ENCODE measurements around the gene HOXD3. TPM values are rescaled to one million over a fixed set of nuclear protein-coding genes. Genes with fewer than 3 reads are reported as not detected.

HOXD3 gene
- total RNA-seq, 2 experiments from 2014 or later: not detected

DNA sequence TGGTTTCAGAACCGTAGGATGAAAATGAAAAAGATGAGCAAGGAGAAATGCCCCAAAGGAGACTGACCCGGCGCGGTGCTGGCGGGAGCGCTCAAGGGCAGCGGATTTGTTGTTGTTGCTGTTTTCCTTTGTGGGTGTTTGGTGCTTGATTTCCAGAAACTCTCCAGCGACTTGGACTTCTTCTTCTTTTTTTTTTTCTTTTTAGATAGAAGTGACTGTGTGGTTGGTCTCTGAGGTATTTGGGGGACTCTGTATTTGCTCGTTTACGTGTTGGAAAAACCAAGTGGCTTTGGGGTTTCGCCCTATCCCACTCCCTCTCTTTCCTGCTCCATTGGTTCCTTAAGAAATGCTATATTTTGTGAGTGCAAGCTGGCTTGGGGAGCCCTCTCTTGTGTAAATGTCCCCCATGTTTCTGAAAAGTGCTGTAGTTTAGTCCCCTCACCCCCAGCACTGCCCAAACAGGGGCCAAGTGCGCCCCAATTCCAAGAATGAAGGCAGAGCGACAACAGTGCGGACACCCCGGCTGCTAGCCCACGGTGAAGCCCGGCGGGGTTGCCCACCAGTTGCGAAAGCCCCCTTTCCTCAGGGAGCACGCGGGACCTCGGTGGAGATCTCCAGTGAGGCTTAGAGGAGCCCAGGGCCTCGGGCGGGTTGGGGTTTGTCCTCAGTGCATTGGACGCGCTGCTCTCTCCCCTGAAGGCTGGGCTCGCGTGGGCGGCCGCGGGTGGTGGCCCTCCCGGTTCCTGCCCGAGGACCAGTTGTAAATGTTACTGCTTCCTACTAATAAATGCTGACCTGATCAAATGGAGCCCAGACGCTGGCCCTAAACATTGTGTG lies 32.8 kb upstream of the HOXD3 start:
- peak overlapping the region; percentile 76 for H3K27ac Mint-ChIP-seq
- ChIA-PET CTCF (no interaction called here), POLR2A (no interaction called here)
- H3K36me3 Mint-ChIP-seq (ENCODE audit: low read depth): no peaks in the 10 kb centered on the region
- DNase-seq: no peak
- peak overlapping the region; percentile 22 for H3K4me3 Mint-ChIP-seq
- no peaks in the 10 kb centered on the region for H3K9me3 Mint-ChIP-seq
- peaks cover 82% of the 10 kb centered on the region for H3K27me3 Mint-ChIP-seq
- H3K4me1 Mint-ChIP-seq: peaks cover 8% of the 10 kb centered on the region

DNA sequence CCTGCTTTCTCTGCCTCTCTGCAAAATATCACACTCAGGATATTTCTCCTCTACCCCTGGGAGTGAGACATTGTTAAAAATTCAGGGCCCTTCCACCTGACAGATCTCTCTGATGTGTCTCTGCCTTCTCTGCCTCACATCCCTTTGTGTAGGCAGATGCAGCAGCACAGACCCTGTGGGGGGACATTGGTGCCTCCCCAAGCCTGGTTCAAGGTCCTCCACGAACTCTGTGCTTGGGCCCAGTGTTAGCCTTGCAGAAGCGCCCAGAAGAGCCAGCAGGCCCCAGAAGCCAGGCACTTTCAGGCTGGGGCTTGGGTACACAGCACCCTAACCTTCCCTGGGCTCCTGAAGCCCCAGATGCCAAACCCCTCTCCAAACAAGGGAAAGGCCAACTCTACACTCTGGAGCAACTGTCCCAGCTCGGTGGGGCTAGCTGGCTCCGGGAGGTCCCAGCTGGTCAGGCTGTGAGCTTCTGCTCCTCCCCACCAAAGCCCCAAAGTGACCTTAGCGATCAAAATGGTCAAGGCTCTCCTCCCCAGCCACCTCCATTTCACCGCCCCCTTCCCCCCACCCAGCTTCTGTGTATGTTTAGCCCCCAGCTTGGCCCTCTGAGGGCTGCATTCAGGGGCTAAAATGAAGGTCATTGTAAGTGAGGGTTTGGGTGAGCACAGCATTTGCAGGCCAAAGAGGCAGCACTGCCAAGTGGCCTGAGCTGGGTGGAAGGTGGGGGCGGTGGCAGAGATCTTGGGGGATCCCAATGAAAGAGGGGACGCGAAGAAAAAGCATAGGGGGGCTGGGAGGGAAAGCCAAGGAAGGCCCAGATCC lies 31.9 kb upstream of the HOXD3 start:
- Mint-ChIP-seq H3K27ac (no peak overlapping the region), H3K36me3 (ENCODE audit: low read depth) (no peaks in the 10 kb centered on the region), H3K4me3 (no peak overlapping the region), H3K9me3 (no peaks in the 10 kb centered on the region), H3K27me3 (peaks cover 74% of the 10 kb centered on the region), H3K4me1 (peaks cover 8% of the 10 kb centered on the region)
- ChIA-PET POLR2A (no interaction called here), CTCF (interaction anchor here (0.6 kb wide), 1 partner anchor 1337 kb away, joined by 3 read pairs; no protein-coding TSS in a partner anchor)
- no peak for DNase-seq

DNA sequence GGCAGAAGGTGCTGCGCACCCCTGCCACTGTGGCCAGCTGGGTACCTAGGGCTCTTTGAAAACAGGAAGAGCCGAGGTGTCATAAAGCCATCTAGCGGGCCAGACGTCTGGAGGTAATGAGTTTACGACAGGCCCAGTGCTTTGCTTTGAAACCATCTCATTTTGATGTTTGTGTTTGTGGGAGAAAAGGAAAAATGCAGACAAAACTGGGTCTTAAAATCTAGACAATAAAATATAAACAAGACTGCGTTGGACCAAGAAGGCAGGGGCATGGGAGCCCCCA lies 31.4 kb upstream of the HOXD3 start:
- H3K9me3 Mint-ChIP-seq: no peaks in the 10 kb centered on the region
- no peak overlapping the region for H3K27ac Mint-ChIP-seq
- ChIA-PET POLR2A (no interaction called here), CTCF (interaction anchor here (0.6 kb wide), 1 partner anchor 1337 kb away, joined by 3 read pairs; no protein-coding TSS in a partner anchor)
- no peak for DNase-seq
- no peaks in the 10 kb centered on the region for H3K36me3 Mint-ChIP-seq (ENCODE audit: low read depth)
- H3K4me3 Mint-ChIP-seq: no peak overlapping the region
- H3K4me1 Mint-ChIP-seq: peaks cover 10% of the 10 kb centered on the region
- H3K27me3 Mint-ChIP-seq: peaks cover 70% of the 10 kb centered on the region

DNA sequence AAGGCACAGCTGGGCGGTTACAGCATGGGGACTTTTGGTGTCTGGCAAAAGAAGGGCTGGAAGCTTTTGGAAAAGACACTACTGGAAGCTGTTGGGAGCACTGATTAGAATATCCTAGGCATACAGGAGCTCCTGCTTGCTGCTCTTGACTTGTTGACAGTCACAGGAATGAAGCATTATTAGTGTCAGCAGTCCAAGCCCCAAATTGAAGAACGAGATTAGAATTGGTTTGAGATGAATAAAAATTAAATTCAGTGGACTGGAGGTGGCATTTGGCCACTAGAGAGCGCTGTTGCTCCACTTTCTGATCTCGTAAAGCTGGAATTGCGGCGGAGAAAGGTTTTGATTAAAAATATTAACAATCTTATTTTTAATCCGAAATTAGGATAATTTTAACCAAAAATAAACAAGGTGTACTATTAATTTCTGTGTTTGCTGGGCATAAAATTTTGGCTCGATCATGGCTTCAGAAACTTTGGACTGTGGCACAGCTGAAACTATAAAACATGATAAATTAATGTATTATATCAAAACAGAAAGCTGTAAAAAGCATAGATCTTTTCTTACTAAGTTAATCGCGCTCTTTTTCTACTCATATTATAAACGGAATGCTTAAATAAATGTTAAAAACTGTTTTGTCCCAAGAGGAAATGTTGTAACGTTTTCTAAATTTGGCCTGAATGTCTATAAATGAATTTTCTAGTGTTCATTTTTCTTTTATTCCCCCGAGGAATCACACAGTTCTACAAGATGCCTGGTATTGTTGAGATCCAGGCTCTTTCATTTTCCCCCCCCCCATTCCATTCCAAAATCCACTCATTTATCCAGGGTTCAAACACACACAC lies 30.0 kb upstream of the HOXD3 start:
- DNase-seq: peak; percentile 70
- Mint-ChIP-seq H3K9me3 (no peaks in the 10 kb centered on the region), H3K27me3 (peaks cover 74% of the 10 kb centered on the region), H3K27ac (no peak overlapping the region), H3K36me3 (ENCODE audit: low read depth) (no peaks in the 10 kb centered on the region), H3K4me3 (no peak overlapping the region), H3K4me1 (peaks cover 19% of the 10 kb centered on the region)
- POLR2A ChIA-PET: no interaction called here
- CTCF ChIA-PET: interaction anchor here (0.7 to 2.3 kb wide), 21 partner anchors 14 to 1790 kb away, joined by 3 to 8 read pairs (median 4); partner anchors contain the start of gene HOXD11

DNA sequence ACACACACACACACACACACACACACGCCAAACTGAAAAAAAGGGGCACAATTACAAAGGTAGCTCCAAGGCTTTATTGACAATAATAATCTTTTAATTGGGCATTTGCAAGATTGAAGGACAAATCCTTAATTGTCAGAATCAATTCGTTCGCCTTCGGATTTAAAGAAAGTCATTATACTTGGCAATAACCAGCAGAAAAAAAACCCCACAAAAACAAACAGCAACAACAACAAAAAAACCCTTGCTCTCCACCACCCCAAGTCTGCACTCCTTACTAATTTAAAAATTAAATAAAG lies 29.4 kb upstream of the HOXD3 start:
- no peak overlapping the region for H3K27ac Mint-ChIP-seq
- ChIA-PET POLR2A (no interaction called here), CTCF (interaction anchor here (0.5 to 2.3 kb wide), 10 partner anchors 23 to 973 kb away, joined by 3 to 8 read pairs (median 4); no protein-coding TSS in a partner anchor)
- no peak for DNase-seq
- peaks cover 76% of the 10 kb centered on the region for H3K27me3 Mint-ChIP-seq
- H3K9me3 Mint-ChIP-seq: no peaks in the 10 kb centered on the region
- no peaks in the 10 kb centered on the region for H3K36me3 Mint-ChIP-seq (ENCODE audit: low read depth)
- peaks cover 23% of the 10 kb centered on the region for H3K4me1 Mint-ChIP-seq
- peak overlapping the region; percentile 19 for H3K4me3 Mint-ChIP-seq

DNA sequence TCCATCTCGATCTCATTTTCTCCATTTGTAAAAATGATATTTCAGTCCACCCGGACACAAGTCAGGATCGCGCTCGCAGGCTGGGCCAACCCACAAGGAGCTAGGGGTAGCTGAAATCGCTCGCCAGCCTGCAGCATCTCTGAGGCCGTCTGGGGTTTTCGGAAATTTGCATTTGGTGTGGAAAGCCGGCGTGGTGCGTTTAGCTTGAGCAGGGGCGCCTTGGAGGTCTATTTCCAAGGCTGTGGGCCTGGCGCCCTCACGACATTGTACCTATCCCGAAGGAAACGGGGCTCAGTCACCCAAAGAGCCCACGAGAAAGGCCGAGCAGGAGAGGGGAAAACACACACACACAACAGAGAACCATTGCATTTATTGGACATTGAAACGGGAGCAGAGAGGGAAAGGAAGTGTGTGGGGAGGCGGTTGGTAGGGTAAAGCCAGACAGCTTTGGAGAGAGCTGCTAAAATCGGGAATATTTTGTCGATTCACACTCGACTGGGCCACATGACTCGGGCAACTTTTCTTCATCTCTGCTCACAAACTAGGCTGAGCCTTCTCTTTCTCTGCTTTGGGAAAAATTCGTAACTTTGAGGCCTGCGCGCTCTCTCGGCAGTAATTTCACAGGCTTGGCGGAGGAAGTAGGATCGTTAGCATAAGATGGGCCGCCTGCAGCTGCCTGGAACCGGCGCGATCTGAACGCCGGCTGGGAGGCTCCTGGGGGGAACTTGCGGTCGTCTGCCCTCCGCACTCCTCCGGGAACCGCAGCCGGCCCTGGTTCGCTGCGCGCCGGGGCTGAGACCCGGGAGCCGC lies 28.7 kb upstream of the HOXD3 start:
- no peak for DNase-seq
- H3K27ac Mint-ChIP-seq: peak overlapping the region; percentile 50
- no peaks in the 10 kb centered on the region for H3K36me3 Mint-ChIP-seq (ENCODE audit: low read depth)
- H3K9me3 Mint-ChIP-seq: no peaks in the 10 kb centered on the region
- peaks cover 83% of the 10 kb centered on the region for H3K27me3 Mint-ChIP-seq
- ChIA-PET POLR2A (no interaction called here), CTCF (interaction anchor here (0.5 to 2.3 kb wide), 7 partner anchors 12 to 972 kb away, joined by 3 to 8 read pairs (median 3); no protein-coding TSS in a partner anchor)
- H3K4me3 Mint-ChIP-seq: peak overlapping the region; percentile 19
- peaks cover 23% of the 10 kb centered on the region for H3K4me1 Mint-ChIP-seq

DNA sequence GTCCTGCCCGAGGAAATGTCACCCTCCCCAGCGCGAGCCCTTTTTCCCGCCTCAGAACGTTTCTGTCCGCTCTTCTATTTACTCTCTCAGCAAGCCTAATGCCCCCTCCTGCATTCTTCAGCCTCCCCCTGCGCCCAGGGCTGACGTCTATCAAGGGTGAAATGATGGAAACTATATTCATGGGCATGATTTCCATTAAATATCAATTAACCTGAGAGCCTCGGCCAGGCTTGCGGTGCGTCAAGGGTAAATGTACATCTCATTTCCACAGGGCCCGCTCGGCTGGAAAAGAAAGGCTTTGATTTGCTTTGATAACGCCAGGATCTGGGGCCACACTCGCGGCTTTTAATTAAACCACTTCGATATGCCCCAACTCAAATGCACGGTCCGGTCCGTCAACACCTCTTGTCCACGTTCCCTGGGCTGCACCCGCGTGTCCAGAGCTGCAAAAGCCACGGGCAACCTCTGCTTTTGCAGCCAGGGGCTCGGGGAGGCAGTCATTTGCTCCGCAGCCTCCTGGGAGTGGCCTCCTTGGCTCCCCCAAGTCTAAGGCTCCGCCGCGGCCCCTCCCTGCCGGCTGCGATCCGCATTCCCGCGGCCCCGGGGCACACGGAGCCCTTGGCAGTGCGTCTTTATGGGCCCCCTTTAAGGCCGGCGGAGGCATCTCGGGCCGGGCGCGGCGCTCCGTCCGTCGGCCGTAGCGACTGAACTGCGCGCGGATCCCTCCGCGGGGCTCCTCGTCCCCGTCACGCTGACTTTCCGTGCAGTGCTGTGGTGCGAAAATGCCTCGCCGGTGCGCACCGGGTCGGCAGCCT lies 27.9 kb upstream of the HOXD3 start, which contains the start of gene HOXD8:
Gene HOXD8, plus strand, starts transcription at position 724 of the 815 bp plus-strand sequence. CDS start 662 bp downstream, outside the sequence.
- CTCF ChIA-PET: interaction anchor here (0.9 kb wide), 1 partner anchor 11 kb away, joined by 3 read pairs; no protein-coding TSS in a partner anchor
- peak within 1 kb of the TSS; percentile 19 for H3K4me3 Mint-ChIP-seq
- POLR2A ChIA-PET: no interaction called here

DNA sequence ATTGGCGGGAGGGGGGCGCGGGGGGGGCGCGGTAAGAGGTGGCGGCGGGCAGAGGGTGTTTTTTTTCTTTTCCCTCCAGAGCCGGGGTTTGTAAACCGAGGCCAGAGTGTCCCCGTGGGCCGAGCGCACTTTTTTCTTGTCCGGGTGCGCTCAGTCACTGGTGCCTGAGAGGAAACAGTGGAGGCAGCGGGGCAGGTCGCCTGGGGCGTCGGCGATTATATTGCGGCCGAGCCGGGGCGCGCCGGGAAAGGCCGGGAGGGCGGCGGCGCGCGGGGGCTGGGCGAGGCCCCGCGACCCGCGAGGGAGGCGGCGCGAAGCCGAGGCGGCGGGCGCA lies 27.3 kb upstream of the HOXD3 start:
- CTCF ChIA-PET: no interaction called here
- Mint-ChIP-seq H3K27ac (no peak overlapping the region), H3K9me3 (no peaks in the 10 kb centered on the region), H3K4me3 (no peak overlapping the region), H3K4me1 (peaks cover 20% of the 10 kb centered on the region), H3K27me3 (peaks cover 83% of the 10 kb centered on the region), H3K36me3 (ENCODE audit: low read depth) (no peaks in the 10 kb centered on the region)
- no peak for DNase-seq
- POLR2A ChIA-PET: no interaction called here

More for the DNA sequence above, 27.9 kb upstream of the HOXD3 start, which contains the start of gene HOXD8:
- no peak for DNase-seq
- H3K36me3 Mint-ChIP-seq (ENCODE audit: low read depth): no peaks in the 10 kb centered on the region
- H3K27ac Mint-ChIP-seq: peak within 1 kb of the TSS; percentile 31
- peaks cover 83% of the 10 kb centered on the region for H3K27me3 Mint-ChIP-seq
- peaks cover 20% of the 10 kb centered on the region for H3K4me1 Mint-ChIP-seq
- H3K9me3 Mint-ChIP-seq: no peaks in the 10 kb centered on the region

DNA sequence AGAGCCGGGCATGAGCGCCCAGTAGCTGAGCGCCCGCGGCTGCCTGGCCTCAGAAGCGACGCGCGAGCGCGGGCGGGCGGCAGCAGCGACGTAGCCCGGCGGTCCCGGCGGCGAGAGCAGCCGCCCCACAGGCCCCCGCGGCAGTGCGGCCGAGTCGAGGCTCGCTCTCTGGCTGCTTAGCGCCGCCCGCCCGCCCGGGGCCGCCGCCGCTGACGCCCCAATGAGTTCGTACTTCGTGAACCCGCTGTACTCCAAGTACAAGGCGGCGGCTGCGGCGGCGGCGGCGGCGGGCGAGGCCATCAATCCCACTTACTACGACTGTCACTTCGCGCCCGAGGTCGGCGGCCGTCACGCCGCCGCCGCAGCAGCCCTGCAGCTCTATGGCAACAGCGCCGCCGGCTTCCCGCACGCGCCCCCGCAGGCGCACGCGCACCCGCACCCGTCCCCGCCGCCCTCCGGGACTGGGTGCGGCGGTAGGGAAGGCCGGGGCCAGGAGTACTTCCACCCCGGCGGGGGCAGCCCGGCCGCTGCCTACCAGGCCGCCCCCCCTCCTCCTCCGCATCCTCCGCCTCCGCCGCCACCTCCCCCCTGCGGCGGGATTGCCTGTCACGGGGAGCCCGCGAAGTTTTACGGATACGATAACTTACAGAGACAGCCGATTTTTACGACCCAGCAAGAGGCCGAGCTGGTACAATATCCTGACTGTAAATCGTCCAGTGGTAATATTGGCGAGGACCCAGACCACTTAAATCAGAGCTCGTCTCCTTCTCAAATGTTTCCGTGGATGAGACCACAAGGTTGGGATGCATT lies 26.8 kb upstream of the HOXD3 start:
- POLR2A ChIA-PET: no interaction called here
- CTCF ChIA-PET: interaction anchor here (1.1 to 2.4 kb wide), 4 partner anchors 11 to 60 kb away, joined by 3 to 7 read pairs (median 6); no protein-coding TSS in a partner anchor
- Mint-ChIP-seq H3K4me1 (peaks cover 20% of the 10 kb centered on the region), H3K9me3 (no peaks in the 10 kb centered on the region), H3K27ac (no peak overlapping the region), H3K36me3 (ENCODE audit: low read depth) (no peaks in the 10 kb centered on the region), H3K27me3 (peaks cover 83% of the 10 kb centered on the region), H3K4me3 (no peak overlapping the region)
- DNase-seq: no peak

DNA sequence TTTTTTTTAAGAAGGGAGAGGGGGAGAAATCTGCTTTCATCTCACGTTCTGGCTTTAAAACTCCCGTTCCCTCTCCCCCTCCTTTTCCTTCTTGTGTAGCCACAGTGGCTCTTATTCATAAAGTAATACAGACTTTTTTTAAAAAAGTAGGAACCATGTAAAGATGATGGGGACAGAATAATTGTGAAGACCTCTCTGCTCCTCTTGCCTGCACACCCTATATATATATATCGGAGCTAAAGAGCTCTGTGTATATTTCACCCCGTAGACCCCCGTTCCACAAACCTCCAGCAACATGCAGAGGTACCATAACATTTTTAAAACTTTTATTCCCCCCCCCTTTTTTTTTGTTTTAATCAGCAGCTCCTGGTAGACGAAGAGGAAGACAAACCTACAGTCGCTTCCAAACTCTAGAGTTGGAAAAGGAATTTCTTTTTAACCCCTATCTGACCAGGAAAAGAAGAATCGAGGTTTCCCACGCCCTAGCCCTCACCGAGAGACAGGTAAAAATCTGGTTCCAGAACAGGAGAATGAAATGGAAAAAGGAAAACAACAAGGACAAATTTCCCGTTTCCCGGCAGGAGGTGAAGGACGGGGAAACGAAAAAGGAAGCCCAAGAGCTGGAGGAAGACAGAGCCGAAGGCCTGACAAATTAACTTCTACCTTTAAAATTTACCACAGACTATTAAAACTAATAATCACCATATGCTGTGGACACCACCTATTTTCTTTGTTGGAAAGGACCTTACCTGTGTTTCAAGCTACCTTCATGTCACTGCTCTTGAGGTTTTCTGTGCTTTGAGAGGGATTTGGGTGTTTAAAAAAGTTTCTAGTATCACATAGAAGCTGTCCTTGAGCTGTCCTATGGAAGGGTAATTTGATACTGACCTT lies 25.9 kb upstream of the HOXD3 start:
- H3K4me3 Mint-ChIP-seq: peak overlapping the region; percentile 43
- DNase-seq: no peak
- peak overlapping the region; percentile 76 for H3K27ac Mint-ChIP-seq
- ChIA-PET CTCF (interaction anchor here (0.5 to 2.4 kb wide), 10 partner anchors 10 to 507 kb away, joined by 3 to 7 read pairs (median 4); no protein-coding TSS in a partner anchor), POLR2A (no interaction called here)
- peaks cover 83% of the 10 kb centered on the region for H3K27me3 Mint-ChIP-seq
- H3K9me3 Mint-ChIP-seq: no peaks in the 10 kb centered on the region
- H3K4me1 Mint-ChIP-seq: peaks cover 28% of the 10 kb centered on the region
- no peaks in the 10 kb centered on the region for H3K36me3 Mint-ChIP-seq (ENCODE audit: low read depth)

Data from activated CD4-positive, alpha-beta T cell treated with anti-CD3 and anti-CD28 coated beads, Interleukin-2, amount 10 ng/mL, durations not matched to agents 7 days and 5 days (primary cell).